A549 treated with CORT108297 at 1 μM for 4 hours (cell line): Measurements from ENCODE around the gene ZSWIM5. TPM values are rescaled to one million over a fixed set of nuclear protein-coding genes. Genes with fewer than 3 reads are reported as not detected.

Experiments used
- total RNA-seq: library from RNA; stranded (reverse); fragments of 200-300 nt; extraction: Qiagen RNA extraction; gene quantifications from 5 replicates; pipeline ENCODE4 v1.2.3, GENCODE V29; 2022

The ZSWIM5 gene
- total RNA-seq, result 0.38 to 0.57 TPM (median 0.49 TPM) in 5 replicates

DNA sequence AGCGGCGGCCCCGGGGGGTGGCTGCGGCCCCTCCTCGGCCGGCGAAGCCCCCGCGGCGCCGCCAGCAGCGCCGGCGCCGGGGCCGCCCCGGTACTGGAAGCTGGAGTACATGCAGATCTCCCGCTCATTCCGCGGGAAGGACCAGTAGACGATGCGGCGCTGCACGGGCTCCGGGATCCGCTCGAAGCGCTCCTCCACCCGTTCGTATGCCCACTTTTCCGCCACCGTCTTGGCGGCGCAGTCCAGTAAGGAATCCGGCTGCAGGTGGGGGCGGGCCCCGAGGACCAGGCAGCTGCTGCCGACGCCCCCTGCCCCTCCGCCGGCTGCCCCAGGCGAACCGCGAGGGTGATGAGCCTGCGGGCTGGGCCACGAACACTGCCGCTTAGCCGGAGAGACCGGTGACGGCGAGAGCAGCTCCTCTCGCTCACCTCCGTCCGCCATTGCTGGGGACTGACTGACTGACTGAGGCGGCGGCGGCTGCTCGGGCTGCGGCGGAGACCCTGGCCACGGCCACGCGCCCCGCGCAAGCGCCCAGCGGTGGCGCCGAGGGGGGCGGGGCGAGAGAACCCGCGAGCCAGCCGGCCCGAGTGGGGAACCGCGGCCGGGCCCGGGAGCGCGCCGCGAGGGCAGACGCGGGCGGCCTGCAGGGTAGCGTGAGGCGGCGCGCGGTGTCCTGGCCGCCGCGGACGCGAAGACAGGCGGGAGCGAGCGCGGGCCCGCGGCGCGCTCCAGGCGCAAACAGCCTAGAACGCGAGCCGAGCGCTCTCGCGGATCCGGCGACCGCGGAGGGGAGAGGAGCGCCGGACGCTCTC is at the start of gene ZSWIM5:
ZSWIM5 (minus strand) TSS at position 696 of the 812 bp plus-strand sequence; CDS start at position 441, 255 bp downstream.

DNA sequence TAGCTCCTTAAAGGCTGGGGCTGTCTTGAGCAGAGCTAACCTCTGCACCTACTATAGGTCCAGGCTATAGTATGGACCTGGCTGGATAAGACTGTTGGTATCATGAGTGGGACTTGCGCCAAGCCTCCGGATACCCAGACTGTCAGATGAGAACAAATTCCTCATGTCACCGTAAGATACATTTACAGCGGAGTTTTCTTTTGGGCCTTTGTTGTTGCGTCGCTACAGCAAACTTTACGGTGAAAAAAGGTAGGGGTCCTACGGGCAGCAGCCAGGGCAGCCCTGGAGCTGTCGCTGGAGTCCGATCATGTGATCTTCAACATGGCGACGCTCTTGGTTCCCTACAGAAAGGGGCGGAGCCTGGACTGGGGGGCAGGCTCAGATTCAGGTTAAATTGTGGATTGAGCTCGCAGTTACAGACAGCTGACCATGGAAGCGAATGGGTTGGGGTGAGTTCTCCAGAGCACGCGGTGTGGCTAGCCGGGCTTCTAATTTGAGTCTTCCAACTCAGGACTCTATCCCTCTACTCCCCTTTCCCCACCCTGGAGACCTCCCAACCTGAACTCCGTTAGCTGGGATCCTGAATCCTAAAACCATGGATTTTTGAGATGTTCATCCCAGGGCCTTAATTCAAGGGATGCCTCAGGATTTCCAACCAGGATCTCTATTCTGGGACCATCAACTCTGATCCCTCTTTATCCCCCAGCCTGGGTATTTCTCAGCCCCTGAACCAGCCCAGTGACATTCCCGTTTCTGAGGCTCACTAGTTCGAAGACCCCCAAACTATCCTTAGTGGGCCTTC is 194.4 kb downstream of the ZSWIM5 start, which contains the start of gene UROD:
UROD (plus strand) TSS at position 418 of the 802 bp plus-strand sequence; CDS start at position 430, 12 bp downstream.

DNA sequence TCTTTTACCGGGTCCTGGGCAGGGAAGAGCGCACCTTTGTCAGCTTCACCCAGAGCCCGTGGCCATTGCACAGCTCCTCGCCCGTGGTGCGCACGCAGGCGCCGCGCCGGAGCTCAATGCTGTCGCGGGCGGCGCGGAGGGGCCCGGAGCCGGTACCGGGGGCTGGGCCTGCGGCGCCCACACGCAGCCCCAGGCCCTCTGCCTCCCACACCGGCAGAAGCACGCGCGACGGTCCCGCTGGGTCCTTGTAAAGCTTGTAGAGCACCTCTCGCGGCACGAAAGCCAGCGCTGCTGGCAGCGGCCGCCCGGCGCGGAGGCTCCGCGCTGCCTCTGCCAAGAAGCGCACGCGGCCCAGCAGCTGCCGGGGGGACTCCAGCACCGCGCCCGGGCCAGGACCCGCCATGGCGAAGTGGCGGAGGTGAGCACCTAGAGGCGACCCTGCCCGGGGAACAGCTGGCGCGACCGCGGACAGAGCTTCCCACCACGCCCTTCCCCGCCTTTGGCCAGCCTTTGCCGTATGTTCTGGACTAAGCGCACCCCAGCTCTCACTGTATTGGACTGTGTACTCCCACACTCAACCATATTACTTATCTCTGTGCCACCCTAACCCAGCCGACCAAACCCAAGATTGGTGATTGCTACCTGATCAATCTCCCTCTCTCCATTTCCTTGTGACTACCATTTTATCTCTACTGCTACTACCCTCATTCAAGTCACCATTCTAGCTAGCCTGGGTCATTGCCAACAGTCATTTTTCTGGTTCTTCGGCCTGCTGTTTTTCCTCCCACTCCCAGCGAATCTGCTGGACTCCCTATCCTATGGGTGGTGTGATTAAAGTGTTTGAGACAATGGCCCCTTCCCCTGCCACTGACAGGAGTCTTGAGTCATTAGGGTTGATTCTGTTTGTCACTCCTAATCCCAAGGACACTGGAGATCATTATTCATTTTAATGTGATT is 195.3 kb downstream of the ZSWIM5 start, which contains the start of gene HECTD3:
HECTD3 (minus strand) TSS at position 470 of the 957 bp plus-strand sequence; CDS start at position 403, 67 bp downstream.

Other genes starting within 250 kb of the ZSWIM5 start
- 17.2 to 22.4 TPM (median 17.9 TPM) in 5 replicates for gene EIF2B3, start 220.0 kb downstream of the ZSWIM5 start, total RNA-seq
- gene HECTD3, start 195.3 kb downstream of the ZSWIM5 start, total RNA-seq, result 15.3 to 20.5 TPM (median 20.0 TPM) in 5 replicates
- 46.2 to 49.9 TPM (median 48.4 TPM) in 5 replicates for gene UROD, start 194.4 kb downstream of the ZSWIM5 start, total RNA-seq
- gene HPDL, start 120.3 kb upstream of the ZSWIM5 start, total RNA-seq, result 3.1 to 5.3 TPM (median 4.7 TPM) in 5 replicates
- gene TOE1, start 133.6 kb upstream of the ZSWIM5 start, total RNA-seq, result 12.4 to 14.3 TPM (median 12.8 TPM) in 5 replicates
- gene MUTYH, start 133.8 kb upstream of the ZSWIM5 start, total RNA-seq, result 7.4 to 11.7 TPM (median 9.9 TPM) in 5 replicates